HG03175 (cell line): Measurements from ENCODE around the gene HIPK2.

Experiments used
- ATAC-seq: cut with Tn5 transposase; IDR thresholded peaks from one replicate; pipeline ENCODE4 v1.9.1; 2021; ENCODE audit warnings: mild to moderate bottlenecking, moderate library complexity; ENCODE audit not compliant: unreplicated experiment

Gene HIPK2

DNA sequence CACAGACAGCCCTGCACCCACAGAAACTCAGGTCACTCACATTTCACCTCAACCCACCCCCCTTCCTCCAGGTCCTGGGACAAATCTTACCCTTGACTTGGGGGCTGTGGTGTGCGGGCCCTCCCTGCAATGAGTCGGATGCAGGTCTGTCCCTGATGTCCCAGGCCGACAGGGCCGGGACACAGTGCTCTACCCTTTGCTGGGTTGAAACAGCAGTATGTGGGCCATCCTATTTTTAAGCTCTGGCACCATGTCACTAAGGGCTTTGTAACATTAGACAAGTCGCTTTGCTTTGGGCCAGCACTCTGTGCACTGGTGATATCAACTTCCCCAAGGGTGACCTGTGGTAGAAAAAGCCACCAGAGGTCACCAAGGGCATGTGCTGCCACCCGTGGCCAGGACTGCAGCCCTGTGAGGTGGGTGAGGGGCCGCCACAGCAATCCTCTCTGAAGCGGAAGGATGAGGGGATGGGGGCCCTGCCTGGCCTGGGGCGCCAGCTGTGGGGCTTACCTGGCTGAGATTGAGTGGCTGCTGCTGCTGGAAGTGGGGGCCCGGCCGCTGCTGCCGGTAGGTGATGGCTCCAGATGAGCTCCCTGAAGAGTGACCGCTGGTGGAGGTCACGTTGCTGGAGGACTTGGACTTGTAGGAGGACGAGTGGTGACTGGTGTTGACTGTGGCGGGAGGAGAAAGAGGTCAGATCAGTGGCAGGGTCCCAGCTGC lies 203.0 kb downstream of the HIPK2 start:
- ATAC-seq: no peak

DNA sequence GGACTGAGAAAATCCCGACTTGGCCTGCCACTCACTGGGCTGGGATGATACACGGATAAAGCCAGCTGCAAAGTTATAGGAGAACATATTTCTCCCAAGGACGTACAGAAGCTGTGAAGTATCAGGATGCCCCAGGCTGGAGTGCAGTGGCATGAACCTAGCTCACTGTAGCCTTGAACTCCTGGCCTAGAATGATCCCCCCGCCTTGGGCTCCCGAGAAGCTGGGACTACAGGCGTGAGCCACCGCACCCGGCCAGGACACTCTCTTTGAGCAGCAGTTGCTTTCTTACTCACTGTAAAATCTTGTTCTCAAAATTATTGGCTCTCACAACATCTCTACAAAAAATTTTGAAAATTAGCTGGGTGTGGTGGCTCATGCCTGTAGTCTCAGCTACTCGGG lies 203.9 kb downstream of the HIPK2 start:
- ATAC-seq: no peak

DNA sequence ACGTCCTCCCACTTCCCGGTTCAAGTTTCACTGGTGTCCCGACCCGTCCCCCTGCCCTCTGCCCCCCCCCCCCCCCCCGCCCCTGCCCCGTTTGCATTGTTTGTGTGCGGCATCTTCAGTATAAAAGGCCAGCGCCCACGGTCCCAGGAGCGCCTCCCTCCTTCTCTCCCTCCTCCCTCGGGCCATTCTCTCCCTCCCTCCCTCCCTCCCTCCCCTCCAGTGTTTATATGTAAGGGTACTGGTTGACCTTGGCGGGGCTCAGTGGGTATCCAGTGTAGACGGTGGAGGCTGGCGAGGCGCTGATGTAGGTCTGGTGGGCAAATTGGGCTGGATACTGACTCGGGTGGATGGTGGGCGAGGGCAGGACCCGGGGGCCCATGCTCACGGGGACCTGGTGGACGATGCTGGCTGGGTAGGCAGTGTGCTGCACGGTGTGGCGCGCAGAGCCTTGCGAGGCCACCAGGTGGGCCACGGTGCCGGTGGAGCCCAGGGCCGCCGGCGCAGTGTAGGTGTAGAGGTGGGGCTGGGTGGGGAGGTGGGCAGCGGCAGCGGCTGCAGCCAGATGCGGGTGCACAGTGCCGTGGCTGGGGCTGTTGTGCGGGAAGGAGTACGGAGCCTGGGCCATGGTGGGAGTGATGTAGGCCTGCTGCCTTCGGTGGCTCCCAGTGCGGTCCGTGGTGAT lies 205.0 kb downstream of the HIPK2 start:
- no peak for ATAC-seq

- no peak for ATAC-seq
Observed at GRCh38 chr7:139572071-139572470, 205.7 kb downstream of the HIPK2 start.

- ATAC-seq: no peak
Observed at GRCh38 chr7:139571651-139572050, 206.1 kb downstream of the HIPK2 start.

DNA sequence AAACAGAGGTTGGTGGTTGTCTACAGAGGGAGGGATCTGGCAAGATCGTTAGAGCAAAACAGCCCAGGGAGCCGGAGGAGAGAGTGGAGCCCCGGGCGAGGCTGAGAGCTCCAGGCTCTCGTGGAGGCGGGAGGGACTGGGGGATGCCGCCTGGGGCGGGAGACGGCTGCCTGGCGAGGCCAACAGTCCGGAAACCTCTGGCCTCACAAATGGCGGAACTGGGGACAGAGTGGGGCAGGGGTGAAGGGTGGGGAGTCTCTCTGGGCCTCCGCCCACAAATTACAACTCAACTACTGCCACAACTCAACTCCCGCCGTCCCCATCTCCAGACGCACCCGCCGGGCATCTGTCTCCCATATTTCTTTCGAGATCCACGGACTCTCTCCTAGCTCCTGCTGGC lies 206.6 kb downstream of the HIPK2 start:
- no peak for ATAC-seq

- ATAC-seq: no peak
Observed at GRCh38 chr7:139570626-139571025, 207.2 kb downstream of the HIPK2 start.

DNA sequence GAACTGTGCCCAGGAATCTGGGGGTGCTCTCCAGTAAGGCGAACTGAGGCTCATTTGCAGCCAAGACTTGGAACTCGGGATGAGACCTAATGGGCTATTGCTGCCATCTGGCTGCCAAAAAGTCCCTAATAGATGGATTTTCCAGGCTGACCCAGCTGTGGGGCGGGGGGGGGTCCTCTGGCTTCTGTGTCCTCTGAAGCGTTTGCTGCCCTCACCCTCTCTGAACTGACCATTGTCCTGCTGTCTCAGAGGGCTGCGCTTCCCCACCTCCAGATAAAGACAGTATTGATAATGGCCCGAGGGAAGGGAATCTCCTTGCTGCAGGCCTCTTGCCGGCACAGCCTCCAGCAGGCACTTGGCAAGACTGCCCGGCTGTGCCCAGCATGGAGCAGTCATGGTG lies 207.7 kb downstream of the HIPK2 start:
- ATAC-seq: no peak

DNA sequence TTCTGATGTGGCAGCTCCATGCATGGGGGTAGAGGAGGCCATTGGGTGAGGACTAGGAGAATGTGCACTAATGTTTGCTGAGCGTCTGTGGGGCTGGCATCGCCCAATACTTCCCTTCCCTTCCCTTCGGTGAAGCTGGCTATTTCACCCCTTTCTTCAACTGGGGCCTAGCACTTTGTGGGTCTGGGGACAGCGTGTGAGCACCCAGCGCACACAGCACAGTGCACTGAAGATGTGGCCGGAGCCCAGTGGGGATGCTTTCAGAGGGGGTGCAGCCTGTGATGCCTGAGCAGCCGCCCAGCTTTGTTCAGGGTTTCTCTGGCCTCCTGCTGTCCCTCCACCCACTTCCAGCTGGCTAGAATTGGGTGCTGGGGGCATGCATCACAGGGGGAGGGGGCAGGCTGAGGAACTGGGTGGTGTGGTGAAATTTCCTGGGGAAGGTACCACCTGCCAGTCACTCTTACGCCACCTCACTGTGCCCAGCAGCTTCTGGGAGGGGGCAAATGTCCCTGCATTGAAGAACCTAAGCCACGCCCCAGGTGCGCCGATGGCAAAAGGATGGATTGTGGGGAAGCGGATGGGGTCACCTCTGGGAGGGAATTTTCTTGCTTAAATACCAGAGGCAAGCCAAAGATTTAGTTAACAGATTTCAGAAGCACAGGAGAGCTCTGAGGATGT lies 208.8 kb downstream of the HIPK2 start:
- no peak for ATAC-seq

DNA sequence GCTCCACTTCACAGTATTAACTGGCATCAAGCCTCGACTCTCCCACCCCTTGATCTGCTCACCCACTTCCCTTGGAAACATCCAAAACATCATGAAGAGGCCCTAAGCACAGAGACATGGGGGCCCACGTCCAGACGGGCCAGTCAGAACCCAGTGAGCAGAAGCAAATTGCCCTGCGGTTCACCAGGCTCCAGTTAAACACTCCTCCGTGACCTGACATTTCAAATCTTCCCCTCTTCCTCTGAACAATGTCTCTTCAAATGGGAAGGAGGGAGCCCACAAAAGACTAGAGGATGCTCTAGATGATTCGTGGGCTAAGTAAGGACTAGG lies 209.5 kb downstream of the HIPK2 start:
- ATAC-seq: no peak

- ATAC-seq: no peak
Observed at GRCh38 chr7:139567647-139568345, 210.0 kb downstream of the HIPK2 start.

DNA sequence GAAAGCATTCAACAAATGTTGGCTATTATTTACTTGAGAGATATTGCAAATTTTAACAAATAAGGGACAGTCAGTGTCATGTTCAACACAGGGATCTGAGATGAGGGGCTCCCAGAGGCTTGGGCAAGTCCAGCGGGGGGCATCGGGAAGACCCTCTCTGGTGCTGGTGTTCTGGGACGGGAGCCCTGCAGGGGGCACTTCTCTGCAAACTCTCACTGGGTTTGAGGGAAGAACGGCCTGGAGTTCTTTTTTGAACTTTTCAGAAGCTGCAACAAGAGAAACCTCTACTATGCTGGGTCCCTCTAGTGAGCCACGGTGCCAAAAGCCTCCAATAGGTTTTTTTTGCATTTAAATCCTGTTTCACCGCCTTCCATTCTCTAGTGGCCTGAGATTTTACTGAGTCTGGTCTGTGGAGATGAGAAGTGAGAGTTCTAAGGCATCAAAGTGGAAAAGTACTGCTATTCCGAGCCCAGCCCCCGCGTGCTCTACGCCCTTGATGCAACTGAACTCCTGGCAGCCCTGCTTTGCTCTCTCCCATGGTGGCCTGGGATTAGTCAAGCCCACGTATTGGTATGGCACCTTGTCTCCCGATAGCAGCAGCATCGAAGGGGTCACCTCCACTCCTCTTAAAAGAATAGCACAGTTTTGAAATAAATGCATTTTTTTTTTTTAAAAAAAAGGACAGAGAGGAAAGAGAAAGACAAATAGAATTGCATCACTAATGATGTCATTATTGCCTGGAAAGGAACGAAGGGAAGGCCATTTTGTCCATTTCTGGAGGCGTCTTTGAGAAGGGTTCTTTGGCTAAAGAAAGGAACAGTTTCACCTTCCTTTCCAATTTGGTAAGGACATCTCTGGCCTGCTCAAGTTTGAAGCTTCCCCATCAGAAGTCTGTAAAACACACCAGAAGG lies 210.8 kb downstream of the HIPK2 start:
- no peak for ATAC-seq

GRCh38 chr7:139566075-139566474 lies 211.7 kb downstream of the HIPK2 start:
- ATAC-seq: no peak

- no peak for ATAC-seq
Observed at GRCh38 chr7:139563856-139564255, 213.9 kb downstream of the HIPK2 start.

- no peak for ATAC-seq
Observed at GRCh38 chr7:139562961-139563565, 214.7 kb downstream of the HIPK2 start.

DNA sequence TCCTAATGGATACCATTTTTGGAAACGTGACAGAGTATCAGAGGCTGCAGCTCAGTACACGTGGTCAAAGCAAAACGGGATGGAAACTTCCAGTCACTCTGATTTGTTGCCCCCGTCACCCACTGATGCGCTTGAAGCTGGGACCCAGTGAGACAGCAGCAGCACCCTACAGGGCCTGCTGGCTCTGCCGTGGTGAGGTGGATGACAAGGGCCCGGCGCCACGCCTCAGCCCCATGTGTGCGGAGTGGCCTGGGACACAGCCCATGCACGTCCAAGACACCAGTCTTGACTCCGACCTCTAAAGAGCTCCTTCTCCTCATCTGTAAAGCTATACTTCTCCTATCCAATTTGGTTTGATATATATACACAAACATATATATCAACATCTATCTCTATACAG lies 215.3 kb downstream of the HIPK2 start:
- ATAC-seq: no peak

DNA sequence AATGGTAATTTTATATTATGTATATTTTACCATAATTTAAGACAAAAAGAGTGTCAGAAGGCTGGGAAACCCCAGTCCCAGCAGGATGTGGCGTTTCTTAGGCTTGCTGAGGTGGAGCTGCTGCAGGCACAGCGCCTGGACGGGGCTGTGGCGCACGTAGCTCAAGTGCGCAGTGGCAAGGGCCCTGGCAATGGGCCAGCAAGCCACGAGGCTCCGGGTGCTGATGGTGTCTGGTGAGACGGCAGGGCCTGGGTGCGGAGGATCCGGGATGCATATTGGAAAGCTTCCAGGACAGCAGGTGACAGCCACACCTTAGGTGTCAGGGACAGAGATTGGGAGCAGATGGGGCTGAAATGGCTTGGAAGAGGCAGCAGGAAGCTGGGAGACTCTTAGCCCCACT lies 217.1 kb downstream of the HIPK2 start:
- no peak for ATAC-seq

DNA sequence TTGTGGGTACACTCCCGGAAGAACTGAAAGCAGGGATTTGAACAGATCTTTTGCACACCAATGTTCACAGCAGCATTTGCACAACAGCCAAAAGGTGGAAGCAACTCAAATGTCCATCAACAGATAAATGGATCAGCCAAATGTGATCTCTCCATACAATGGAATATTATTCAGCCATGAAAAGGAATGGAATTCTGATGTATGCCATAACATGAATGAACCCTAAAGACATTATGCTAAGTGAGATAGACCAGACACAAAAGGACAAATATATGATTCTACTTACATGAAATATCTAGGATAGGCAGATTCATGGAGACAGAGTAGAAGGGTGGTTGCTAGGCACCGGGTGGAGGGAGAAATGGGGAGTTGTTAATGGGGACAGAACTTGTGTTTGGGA lies 217.6 kb downstream of the HIPK2 start:
- ATAC-seq: no peak

DNA sequence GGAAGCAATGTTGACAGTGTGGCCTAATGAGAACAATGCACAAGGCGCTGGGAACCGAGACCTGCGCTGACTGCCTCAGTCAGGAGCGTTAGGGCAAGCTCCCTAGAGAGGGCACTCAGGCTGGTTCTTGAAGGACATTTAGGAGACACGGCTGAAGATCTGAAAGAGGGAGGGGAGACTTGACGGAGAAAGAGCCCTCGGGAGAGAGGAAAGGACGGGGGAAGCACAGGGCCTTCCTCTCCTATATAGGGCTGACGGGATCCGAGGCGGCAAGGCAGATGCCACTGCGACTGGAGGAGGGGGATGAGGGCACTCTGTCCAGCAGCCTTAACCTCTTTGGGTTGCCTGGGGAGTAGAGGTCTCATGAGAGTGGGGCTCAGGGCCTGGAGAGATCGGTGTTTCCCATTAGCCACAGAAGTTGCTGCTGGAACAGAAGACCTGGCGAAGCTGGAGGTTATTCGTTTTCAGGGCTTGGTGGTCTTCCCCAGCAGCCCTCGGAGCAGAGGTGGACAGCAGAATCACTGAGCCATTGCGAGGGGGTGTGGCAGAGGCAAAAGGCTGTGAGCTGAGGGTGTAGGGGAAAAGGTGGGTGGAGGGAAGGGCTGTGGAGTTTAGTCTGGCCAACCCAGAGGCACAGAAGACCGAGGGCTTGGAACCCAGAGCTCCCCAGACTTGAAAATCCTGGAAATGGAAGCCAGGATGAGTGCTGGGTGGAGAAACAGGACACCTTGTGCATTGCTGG lies 218.3 kb downstream of the HIPK2 start:
- ATAC-seq: no peak
